Measurements from ENCODE around the gene USF3.

The USF3 gene

DNA sequence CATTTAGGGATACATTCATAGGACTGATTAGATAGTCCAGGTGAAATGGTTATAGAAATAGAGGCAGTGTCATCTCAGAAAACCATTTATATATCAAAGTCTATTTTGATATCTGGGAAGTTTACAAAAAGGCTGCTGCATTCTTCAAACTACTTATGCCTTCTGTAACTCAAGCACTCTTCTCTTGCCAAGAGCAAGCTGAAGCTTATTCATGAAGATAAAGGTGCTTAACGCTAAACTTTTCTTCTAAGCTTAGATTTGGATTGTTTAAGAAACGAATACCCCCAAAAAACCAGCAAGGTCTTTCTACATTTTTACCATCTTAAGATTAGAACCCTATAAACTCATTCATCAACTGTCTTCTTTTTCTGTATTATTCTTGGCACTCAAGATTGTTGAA lies 23.3 kb upstream of the USF3 start:
- Histone ChIP-seq H3K36me3 (ENCODE audit: insufficient read depth, low read length) (peaks cover 81% of the 10 kb centered on the region), H3K4me2 (ENCODE audit: low read length) (no peak overlapping the region), H3K9me2 (ENCODE audit: low read depth, low read length) (no peaks in the 10 kb centered on the region), H3F3A (ENCODE audit: insufficient read depth, low read length) (no peaks in the 10 kb centered on the region), H2AFZ (ENCODE audit: low read length) (no peak overlapping the region), H4K20me1 (ENCODE audit: insufficient read depth, low read length) (no peaks in the 10 kb centered on the region), H3K27me3 (ENCODE audit: insufficient read depth, low read length) (no peaks in the 10 kb centered on the region), H3K9ac (ENCODE audit: low read length) (no peak overlapping the region), H3K27ac (ENCODE audit: low read depth, low read length, poor library complexity, severe bottlenecking) (no peak overlapping the region), H3K4me1 (ENCODE audit: insufficient read depth, low read length, severe bottlenecking) (no peaks in the 10 kb centered on the region), H3K79me2 (ENCODE audit: insufficient read depth, low read length) (0 out of 2 replicates have a peak, but pooled peaks cover 6% of the 10 kb centered on the region), H3K4me3 (ENCODE audit: low read depth, low read length, poor library complexity, severe bottlenecking) (no peak overlapping the region), H3K9me3 (ENCODE audit: low read length) (no peaks in the 10 kb centered on the region)
- TF ChIP-seq, protein P1, sequence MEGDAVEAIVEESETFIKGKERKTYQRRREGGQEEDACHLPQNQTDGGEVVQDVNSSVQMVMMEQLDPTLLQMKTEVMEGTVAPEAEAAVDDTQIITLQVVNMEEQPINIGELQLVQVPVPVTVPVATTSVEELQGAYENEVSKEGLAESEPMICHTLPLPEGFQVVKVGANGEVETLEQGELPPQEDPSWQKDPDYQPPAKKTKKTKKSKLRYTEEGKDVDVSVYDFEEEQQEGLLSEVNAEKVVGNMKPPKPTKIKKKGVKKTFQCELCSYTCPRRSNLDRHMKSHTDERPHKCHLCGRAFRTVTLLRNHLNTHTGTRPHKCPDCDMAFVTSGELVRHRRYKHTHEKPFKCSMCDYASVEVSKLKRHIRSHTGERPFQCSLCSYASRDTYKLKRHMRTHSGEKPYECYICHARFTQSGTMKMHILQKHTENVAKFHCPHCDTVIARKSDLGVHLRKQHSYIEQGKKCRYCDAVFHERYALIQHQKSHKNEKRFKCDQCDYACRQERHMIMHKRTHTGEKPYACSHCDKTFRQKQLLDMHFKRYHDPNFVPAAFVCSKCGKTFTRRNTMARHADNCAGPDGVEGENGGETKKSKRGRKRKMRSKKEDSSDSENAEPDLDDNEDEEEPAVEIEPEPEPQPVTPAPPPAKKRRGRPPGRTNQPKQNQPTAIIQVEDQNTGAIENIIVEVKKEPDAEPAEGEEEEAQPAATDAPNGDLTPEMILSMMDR (IDR thresholded peaks at IDR 0.05; ENCODE audit: low read length): no peak

DNA sequence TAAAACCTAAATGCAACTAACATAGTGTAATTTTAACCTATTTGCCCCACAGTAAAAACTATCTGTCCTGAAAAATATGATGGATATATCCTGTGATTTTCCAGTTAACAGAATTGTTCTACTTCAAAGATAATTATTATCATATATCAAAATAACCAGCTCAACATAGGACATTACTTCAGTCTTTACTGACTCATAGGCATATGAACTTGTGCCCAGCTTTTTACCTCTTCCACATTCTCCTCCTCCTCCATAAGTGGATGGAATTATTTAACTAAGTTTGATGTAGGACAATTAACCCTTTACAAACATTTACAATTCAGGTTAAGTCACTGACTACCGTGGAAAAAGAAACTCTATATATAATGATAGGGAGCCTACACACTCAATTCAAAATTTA lies 22.9 kb upstream of the USF3 start:
- no peak overlapping the region for H3K9ac ChIP-seq (ENCODE audit: low read length)
- 0 out of 2 replicates have a peak, but pooled peaks cover 5% of the 10 kb centered on the region for H3K79me2 ChIP-seq (ENCODE audit: insufficient read depth, low read length)
- no peaks in the 10 kb centered on the region for H3K27me3 ChIP-seq (ENCODE audit: insufficient read depth, low read length)
- H3K36me3 ChIP-seq (ENCODE audit: insufficient read depth, low read length): peaks cover 77% of the 10 kb centered on the region
- no peaks in the 10 kb centered on the region for H3K4me1 ChIP-seq (ENCODE audit: insufficient read depth, low read length, severe bottlenecking)
- H3K27ac ChIP-seq (ENCODE audit: low read depth, low read length, poor library complexity, severe bottlenecking): no peak overlapping the region
- H3F3A ChIP-seq (ENCODE audit: insufficient read depth, low read length): no peaks in the 10 kb centered on the region
- no peaks in the 10 kb centered on the region for H3K9me2 ChIP-seq (ENCODE audit: low read depth, low read length)
- H2AFZ ChIP-seq (ENCODE audit: low read length): no peak overlapping the region
- H3K4me2 ChIP-seq (ENCODE audit: low read length): no peak overlapping the region
- H3K9me3 ChIP-seq (ENCODE audit: low read length): no peaks in the 10 kb centered on the region
- H3K4me3 ChIP-seq (ENCODE audit: low read depth, low read length, poor library complexity, severe bottlenecking): no peak overlapping the region
- H4K20me1 ChIP-seq (ENCODE audit: insufficient read depth, low read length): no peaks in the 10 kb centered on the region
- TF ChIP-seq, protein P1 (IDR thresholded peaks at IDR 0.05; ENCODE audit: low read length): no peak
- no peak for TF ChIP-seq EZH2 (IDR thresholded peaks at IDR 0.05; ENCODE audit: borderline replicate concordance, low read length)

DNA sequence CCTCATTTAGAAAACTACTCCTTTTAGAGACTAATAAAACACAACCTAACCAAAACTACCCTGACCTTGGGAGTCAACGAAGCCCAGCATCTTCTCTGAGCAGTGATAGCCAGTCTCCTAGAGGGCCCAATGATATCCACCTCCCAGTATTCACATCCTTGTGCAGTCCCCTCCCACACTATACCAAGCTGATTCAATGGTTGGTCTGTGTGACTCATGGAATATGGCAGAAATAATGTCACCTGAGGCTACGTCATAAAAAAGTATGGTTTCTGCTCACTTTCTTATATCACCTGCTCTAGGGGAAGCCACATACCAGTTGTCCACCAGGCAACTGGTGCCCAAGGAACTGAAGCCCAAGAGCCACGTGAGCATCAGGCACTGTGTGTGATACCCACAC lies 21.4 kb upstream of the USF3 start:
- no peaks in the 10 kb centered on the region for H4K20me1 ChIP-seq (ENCODE audit: insufficient read depth, low read length)
- no peaks in the 10 kb centered on the region for H3K79me2 ChIP-seq (ENCODE audit: insufficient read depth, low read length)

More for the DNA sequence above, 21.4 kb upstream of the USF3 start:
- H3K9me2 ChIP-seq (ENCODE audit: low read depth, low read length): no peaks in the 10 kb centered on the region
- peaks cover 62% of the 10 kb centered on the region for H3K36me3 ChIP-seq (ENCODE audit: insufficient read depth, low read length)
- TF ChIP-seq, protein P1 (IDR thresholded peaks at IDR 0.05; ENCODE audit: low read length): no peak
- TF ChIP-seq EZH2 (IDR thresholded peaks at IDR 0.05; ENCODE audit: borderline replicate concordance, low read length): no peak
- H2AFZ ChIP-seq (ENCODE audit: low read length): no peak overlapping the region
- H3K9ac ChIP-seq (ENCODE audit: low read length): no peak overlapping the region
- no peaks in the 10 kb centered on the region for H3K4me1 ChIP-seq (ENCODE audit: insufficient read depth, low read length, severe bottlenecking)
- H3K27me3 ChIP-seq (ENCODE audit: insufficient read depth, low read length): no peaks in the 10 kb centered on the region
- no peak overlapping the region for H3K4me3 ChIP-seq (ENCODE audit: low read depth, low read length, poor library complexity, severe bottlenecking)
- H3K27ac ChIP-seq (ENCODE audit: low read depth, low read length, poor library complexity, severe bottlenecking): no peak overlapping the region
- H3K4me2 ChIP-seq (ENCODE audit: low read length): no peak overlapping the region
- no peaks in the 10 kb centered on the region for H3F3A ChIP-seq (ENCODE audit: insufficient read depth, low read length)
- no peaks in the 10 kb centered on the region for H3K9me3 ChIP-seq (ENCODE audit: low read length)

All from OCI-LY1 (cell line).